GM12873 (cell line): ENCODE data around the gene GALNT1.

Experiments used
- CTCF ChIP-seq: IDR thresholded peaks from 2 replicates; pipeline ENCODE4 v1.5.1; 2012; ENCODE audit warnings: low read depth, mild to moderate bottlenecking, moderate library complexity, low read length, control low read depth; ENCODE audit not compliant: insufficient read depth; ENCODE audit errors: missing control alignments

The GALNT1 gene

GRCh38 chr18:35577045-35577848 is 4.3 kb upstream of the GALNT1 start:
- no peak for TF ChIP-seq CTCF

- TF ChIP-seq CTCF: no peak
These were observed 3.1 kb upstream of the GALNT1 start for GRCh38 chr18:35578481-35578880.

DNA sequence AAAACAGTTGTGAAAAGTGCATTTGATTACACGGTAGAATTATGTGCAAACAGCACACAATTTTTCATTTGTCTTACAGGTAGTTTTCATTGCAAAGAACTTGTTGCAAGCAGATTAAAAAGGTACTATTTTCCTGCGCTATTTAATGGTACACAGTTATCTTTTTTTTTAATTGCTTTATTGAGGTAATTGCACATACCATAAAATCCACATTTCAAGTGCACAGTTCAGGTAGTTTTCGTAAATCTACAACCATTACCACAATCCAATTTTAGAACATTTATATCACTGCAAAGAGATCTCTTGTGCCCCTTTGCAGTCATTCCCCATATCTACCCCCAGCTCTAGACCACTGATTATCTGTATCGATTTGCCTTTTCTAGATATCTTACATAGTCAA is 2.6 kb upstream of the GALNT1 start:
- no peak for TF ChIP-seq CTCF

- no peak for TF ChIP-seq CTCF
These were observed 620 bp upstream of the GALNT1 start for GRCh38 chr18:35580701-35581539.

DNA sequence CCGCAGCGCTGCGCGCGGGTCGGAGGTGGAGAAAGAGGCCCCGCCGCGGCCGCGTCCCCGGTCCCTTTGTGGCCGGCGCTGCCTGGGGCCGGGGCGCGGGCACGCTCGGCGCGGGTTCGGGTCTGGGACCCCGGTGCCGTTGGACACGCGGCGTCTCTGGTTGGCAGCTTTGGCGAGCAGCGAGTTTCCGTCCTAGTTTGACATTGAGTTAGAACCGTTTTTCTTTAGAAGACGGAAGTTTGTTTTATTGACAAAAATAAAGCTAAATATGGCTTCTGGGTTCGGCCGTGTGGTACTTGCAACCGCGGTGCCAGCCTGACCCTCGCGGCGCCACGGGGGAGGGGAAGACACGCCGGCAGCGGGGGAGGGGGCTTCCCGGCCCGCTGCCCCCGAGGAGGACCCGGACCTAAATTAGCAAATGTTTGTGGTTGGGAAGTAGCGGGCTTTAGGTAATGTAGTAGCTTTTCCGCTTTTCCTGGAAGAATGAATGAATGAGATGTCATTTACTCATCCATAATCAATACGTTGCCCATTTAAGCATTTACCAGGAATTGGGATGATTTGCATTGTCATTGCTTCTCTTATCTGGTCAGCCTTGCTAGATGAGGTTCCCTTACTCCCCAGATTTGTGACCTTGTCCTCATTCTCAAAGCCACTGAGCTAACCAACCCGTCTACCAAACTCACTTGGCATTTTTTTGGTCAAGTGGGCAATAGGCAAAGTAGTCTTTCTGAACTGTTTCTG is 530 bp downstream of the GALNT1 start:
- no peak for TF ChIP-seq CTCF

DNA sequence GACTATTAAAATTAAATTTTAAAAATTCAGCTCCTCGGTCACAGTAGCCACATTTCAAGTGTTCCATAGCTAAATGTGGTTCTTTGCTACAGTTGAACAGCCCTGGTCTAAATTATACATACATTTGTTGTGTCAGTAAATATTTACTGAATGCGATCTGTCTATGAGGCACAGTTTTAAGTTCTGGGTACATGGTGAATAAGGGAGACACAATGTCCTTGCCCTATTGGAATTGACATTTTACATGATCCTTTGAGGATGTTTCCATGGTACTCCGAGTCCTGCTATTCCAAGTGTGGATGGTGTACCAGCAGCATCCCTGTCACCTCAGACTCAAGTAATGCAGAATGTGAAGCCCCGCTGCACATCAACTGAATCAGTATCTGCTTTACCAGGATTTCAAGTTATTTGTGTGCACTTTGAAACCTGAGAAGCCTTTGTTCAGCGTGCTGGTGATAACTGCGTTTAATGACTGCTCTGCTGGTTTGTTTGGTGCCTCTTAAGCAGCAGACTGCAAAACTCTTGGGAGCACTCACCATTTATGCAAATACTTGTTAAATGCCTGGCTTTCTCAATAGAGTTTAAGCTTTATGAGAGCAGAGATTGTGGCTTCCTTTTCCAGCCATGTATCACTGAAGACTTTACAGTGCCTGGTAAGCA is 1.5 kb downstream of the GALNT1 start:
- TF ChIP-seq CTCF: no peak
